Endodermal cell (in vitro differentiated cells): Measurements from ENCODE around the gene PHLPP1. TPM values are rescaled to one million over a fixed set of nuclear protein-coding genes. Genes with fewer than 3 reads are reported as not detected.

Experiments
- DNase-seq: peaks from one replicate; pipeline ENCODE4 v3.0.0-alpha.2; 2017
- H3K27ac ChIP-seq: 2 replicates; pipeline ENCODE4 v1.5.1; 2013; ENCODE audit warnings: mild to moderate bottlenecking, low read depth, low read length, moderate library complexity
- H3K27me3 ChIP-seq: 2 replicates; pipeline ENCODE4 v1.6.1; 2013; ENCODE audit warnings: mild to moderate bottlenecking, low read length, moderate library complexity; ENCODE audit not compliant: insufficient read depth, control insufficient read depth, poor library complexity, severe bottlenecking
- H3K36me3 ChIP-seq: 2 replicates; pipeline ENCODE4 v1.7.0; 2013; ENCODE audit warnings: mild to moderate bottlenecking, low read length, moderate library complexity; ENCODE audit not compliant: control insufficient read depth, insufficient read depth
- H3K4me1 ChIP-seq: one replicate; pipeline ENCODE4 v1.7.0; 2013; ENCODE audit warnings: low read length; ENCODE audit not compliant: control insufficient read depth, insufficient read depth
- H3K4me3 ChIP-seq: 2 replicates; pipeline ENCODE4 v1.5.1; 2013; ENCODE audit warnings: mild to moderate bottlenecking, low read length, moderate library complexity
- H3K9ac ChIP-seq: 2 replicates; pipeline ENCODE4 v1.6.1; 2013; ENCODE audit warnings: mild to moderate bottlenecking, low read length, moderate library complexity; ENCODE audit not compliant: poor library complexity, severe bottlenecking; ENCODE audit errors: extremely low read depth
- H3K9me3 ChIP-seq: 2 replicates; pipeline ENCODE4 v1.6.1; 2013; ENCODE audit warnings: mild to moderate bottlenecking, low read length, moderate library complexity; ENCODE audit not compliant: control insufficient read depth
- H3K27ac Mint-ChIP-seq: 2 replicates; pipeline ENCODE4 v1.8.0; 2020; ENCODE audit warnings: mixed read lengths
- H3K27me3 Mint-ChIP-seq: 2 replicates; pipeline ENCODE4 v1.8.0; 2021; ENCODE audit warnings: mild to moderate bottlenecking, mixed read lengths; ENCODE audit not compliant: insufficient read depth
- H3K36me3 Mint-ChIP-seq: 2 replicates; pipeline ENCODE4 v1.8.0; 2020; ENCODE audit warnings: low read depth, mixed read lengths
- H3K4me1 Mint-ChIP-seq: 2 replicates; pipeline ENCODE4 v1.8.0; 2020; ENCODE audit warnings: mixed read lengths
- H3K4me3 Mint-ChIP-seq: 2 replicates; pipeline ENCODE4 v1.8.0; 2020; ENCODE audit warnings: mild to moderate bottlenecking, moderate library complexity, mixed read lengths
- H3K9me3 Mint-ChIP-seq: 2 replicates; pipeline ENCODE4 v1.8.0; 2020; ENCODE audit warnings: mild to moderate bottlenecking, mixed read lengths
- CTCF ChIP-seq: fragments of 200-600 bp; sonication (generic); conservative IDR thresholded peaks from 2 replicates; pipeline ENCODE4 v1.5.0; 2021; ENCODE audit warnings: antibody characterized with exemption, mild to moderate bottlenecking
- WGBS, 2 experiments: methylation state at CpG; one replicate each; pipeline versions ENCODE4 v1.1.5 to v1.1.7; 2013; ENCODE audit warnings: missing lambda C conversion rate in 2 of 2, mixed read lengths in 1 of 2; ENCODE audit not compliant: insufficient coverage in 1 of 2, insufficient read length in 1 of 2; 5-methylcytosine and 5-hydroxymethylcytosine counted together
- total RNA-seq, 2 donors: library from RNA; stranded (reverse); fragmentation: NEBNext Ultra II Directional in 1 of 2; extraction: Animal tissue kit (Norgen Biotek cat#: 25700) in 1 of 2; gene quantifications; 2 replicates in 1 of 2; 3 replicates in 1 of 2; pipeline ENCODE4 v1.2.1, GENCODE V29; 2021

The PHLPP1 gene
- total RNA-seq, 2 donors from 2014 or later, result 19.8 to 28.1 TPM

GRCh38 chr18:62827397-62827796 lies 112.1 kb downstream of the PHLPP1 start:
- Mint-ChIP-seq H3K27ac (peak overlapping the region; percentile 35), H3K27me3 (no peaks in the 10 kb centered on the region), H3K4me3 (no peak overlapping the region), H3K4me1 (peaks cover 11% of the 10 kb centered on the region), H3K9me3 (no peaks in the 10 kb centered on the region), H3K36me3 (peaks cover 10% of the 10 kb centered on the region)
- Histone ChIP-seq H3K9ac (no peak overlapping the region), H3K36me3 (peaks cover 4% of the 10 kb centered on the region), H3K9me3 (no peaks in the 10 kb centered on the region), H3K4me3 (no peak overlapping the region), H3K27me3 (no peaks in the 10 kb centered on the region), H3K4me1 (no peaks in the 10 kb centered on the region), H3K27ac (peak overlapping the region; percentile 67)
- no peak for DNase-seq
- TF ChIP-seq CTCF, result no peak

GRCh38 chr18:62828091-62828640 lies 112.8 kb downstream of the PHLPP1 start:
- no peaks in the 10 kb centered on the region for H3K9me3 Mint-ChIP-seq

GRCh38 chr18:62828852-62829251 lies 113.5 kb downstream of the PHLPP1 start:
- no peak overlapping the region for H3K4me3 Mint-ChIP-seq
- no peaks in the 10 kb centered on the region for H3K4me1 ChIP-seq
- H3K27ac Mint-ChIP-seq, result no peak overlapping the region
- no peak overlapping the region for H3K9ac ChIP-seq
- no peaks in the 10 kb centered on the region for H3K27me3 ChIP-seq
- H3K36me3 ChIP-seq, result peaks cover 4% of the 10 kb centered on the region
- no peak for DNase-seq
- peaks cover 10% of the 10 kb centered on the region for H3K36me3 Mint-ChIP-seq
- H3K27me3 Mint-ChIP-seq, result no peaks in the 10 kb centered on the region
- no peak for TF ChIP-seq CTCF
- no peak overlapping the region for H3K4me3 ChIP-seq
- H3K9me3 Mint-ChIP-seq, result no peaks in the 10 kb centered on the region
- no peak overlapping the region for H3K27ac ChIP-seq
- peaks cover 10% of the 10 kb centered on the region for H3K4me1 Mint-ChIP-seq
- no peaks in the 10 kb centered on the region for H3K9me3 ChIP-seq
- 89 to 100% methylated on average over 1 of the region's 1 CpG for WGBS, 2 experiments

More at GRCh38 chr18:62828091-62828640, 112.8 kb downstream of the PHLPP1 start:
- Histone ChIP-seq H3K9ac (no peak overlapping the region), H3K27ac (no peak overlapping the region), H3K36me3 (peaks cover 4% of the 10 kb centered on the region), H3K9me3 (no peaks in the 10 kb centered on the region), H3K4me3 (no peak overlapping the region), H3K4me1 (no peaks in the 10 kb centered on the region), H3K27me3 (no peaks in the 10 kb centered on the region)
- Mint-ChIP-seq H3K27me3 (no peaks in the 10 kb centered on the region), H3K36me3 (peaks cover 10% of the 10 kb centered on the region), H3K4me1 (peaks cover 9% of the 10 kb centered on the region), H3K4me3 (no peak overlapping the region), H3K27ac (no peak overlapping the region)
- no peak for TF ChIP-seq CTCF
- no peak for DNase-seq
- 85 to 100% methylated on average over 1 to 3 of the region's 3 CpGs for WGBS, 2 experiments
